ENCODE results near the gene GCK. TPM values are rescaled to one million over a fixed set of nuclear protein-coding genes. Genes with fewer than 3 reads are reported as not detected.
A peak's percentile ranks its signal among the peaks of the same experiment; 100 is the strongest.

GCK gene
- total and polyA plus RNA-seq, 2 of the 13 experiments (the other 11 are each of a cell fraction or from before 2014, with no cell fraction given) = not detected

- Histone ChIP-seq H3K27ac (ENCODE audit: extremely low read length, insufficient read depth, low read length) (no peak overlapping the region), H3K4me3 (replicated peaks in 1 of 3; ENCODE audit: insufficient read depth in 1 of 3, low read depth in 2 of 3, low read length in 3 of 3) (no peak overlapping the region), H3K9me3 (ENCODE audit: low read length) (no peaks in the 10 kb centered on the region), H3K27me3 (ENCODE audit: control insufficient read depth in 1 of 2, insufficient read depth in 2 of 2, low read length in 2 of 2) (peaks cover 8 to 37% of the 10 kb centered on the region in 2 experiments; a peak in 4 of 5 replicates), H2AFZ (ENCODE audit: low read length) (no peak overlapping the region), H3K4me1 (ENCODE audit: insufficient read depth, low read length) (peaks cover 46% of the 10 kb centered on the region), H3K4me2 (ENCODE audit: low read depth, low read length) (peak overlapping the region; percentile 7; the same call in 1 of the 2 replicates), H3K79me2 (ENCODE audit: insufficient read depth, low read length) (no peaks in the 10 kb centered on the region), H3K36me3 (replicated peaks in 1 of 2; ENCODE audit: control insufficient read depth in 1 of 2, insufficient read depth in 2 of 2, low read length in 2 of 2) (no peaks in the 10 kb centered on the region), H4K20me1 (ENCODE audit: insufficient read depth, low read length) (no peaks in the 10 kb centered on the region), H3K9ac (ENCODE audit: insufficient read depth, low read depth, low read length) (no peak overlapping the region)
- no TSS peak for BruUV-seq (replicated peaks)
- ChIA-PET POLR2A (interaction anchor here (1.7 kb wide), 1 partner anchor 10 kb away, joined by 4 read pairs; no protein-coding TSS in a partner anchor), CTCF (ENCODE audit: low intra/inter-chr PET ratio, low total read pairs) (no interaction called here)
- TF ChIP-seq PBX2 (CRISPR knock-in tag; IDR thresholded peaks at IDR 0.05) (peak; percentile 55; the same call in 1 of the 2 replicates), ZNF646 (CRISPR knock-in tag; IDR thresholded peaks at IDR 0.05) (no peak)
- DNase-seq (ENCODE audit: low spot score) (no peak), FAIRE-seq (no peak), ATAC-seq (no peak; the same call in 2 of the 3 replicates)
- intact Hi-C loops (cut with micrococcal nuclease; ENCODE audit: unreplicated experiment) = no loop called here
- 26% methylated on average over 3 of the region's 8 CpGs for WGBS (ENCODE audit: low lambda C conversion rate)
- in situ Hi-C loops (cut with HindIII; ENCODE audit: extremely low pct_ligation_motif_present, low pct_unique_long_range_greater_than_20kb) = no loop called here
Measured at GRCh38 chr7:44102846-44103565, 86.2 kb downstream of the GCK start.

Data from HepG2 (cell line).